Neural cell (in vitro differentiated cells): ENCODE data around the gene WDR82. TPM values are rescaled to one million over a fixed set of nuclear protein-coding genes. Genes with fewer than 3 reads are reported as not detected.

Experiments used
- H2AFZ ChIP-seq: fragments of 200-600, 300-800 bp; sonication (generic), shearing (Covaris generic); 2 replicates; pipeline ENCODE4 v1.6.0; 2014; ENCODE audit warnings: low read depth, mild to moderate bottlenecking, antibody characterized with exemption, low read length, moderate library complexity
- H3F3A ChIP-seq: fragments of 200-600 bp; shearing (Covaris generic); 2 replicates; pipeline ENCODE4 v1.6.1; 2016; ENCODE audit warnings: mild to moderate bottlenecking, moderate library complexity, mixed read lengths, antibody characterized with exemption, low read length; ENCODE audit not compliant: insufficient read depth, poor library complexity, severe bottlenecking
- H3K27ac ChIP-seq: fragments of 200-600, 300-800 bp; sonication (generic), shearing (Covaris generic); 2 replicates; pipeline ENCODE4 v1.5.1; 2014; ENCODE audit warnings: mild to moderate bottlenecking, low read length, moderate library complexity
- H3K27me3 ChIP-seq: fragments of 300-800, 200-600 bp; sonication (generic), shearing (Covaris generic); 2 replicates; pipeline ENCODE4 v1.6.0; 2014; ENCODE audit warnings: mild to moderate bottlenecking, low read depth, low read length, moderate library complexity; ENCODE audit not compliant: insufficient read depth
- H3K36me3 ChIP-seq: fragments of 300-800, 200-600 bp; sonication (generic), shearing (Covaris generic); 2 replicates; pipeline ENCODE4 v1.5.1; 2014; ENCODE audit warnings: mild to moderate bottlenecking, antibody characterized with exemption, low read length, moderate library complexity; ENCODE audit not compliant: insufficient read depth
- H3K4me2 ChIP-seq: fragments of 300-800, 200-600 bp; sonication (generic), shearing (Covaris generic); 2 replicates; pipeline ENCODE4 v1.6.0; 2014; ENCODE audit warnings: mild to moderate bottlenecking, low read length
- H3K4me3 ChIP-seq: fragments of 300-800, 200-600 bp; sonication (generic), shearing (Covaris generic); 2 replicates; pipeline ENCODE4 v1.5.1; 2014; ENCODE audit warnings: mild to moderate bottlenecking, low read length, moderate library complexity
- H3K79me2 ChIP-seq: fragments of 200-600 bp; shearing (Covaris generic); replicated peaks from 2 replicates; pipeline ENCODE4 v1.6.0; 2014; ENCODE audit warnings: mild to moderate bottlenecking, low read length, moderate library complexity; ENCODE audit not compliant: insufficient read depth
- H3K9ac ChIP-seq: fragments of 300-800, 200-600 bp; sonication (generic), shearing (Covaris generic); 2 replicates; pipeline ENCODE4 v1.6.1; 2016; ENCODE audit warnings: mild to moderate bottlenecking, low read length, mixed read lengths
- H3K9me2 ChIP-seq: fragments of 200-600 bp; shearing (Covaris generic); 2 replicates; pipeline ENCODE4 v1.6.1; 2016; ENCODE audit warnings: mild to moderate bottlenecking, low read length, mixed read lengths; ENCODE audit not compliant: insufficient read depth
- H3K9me3 ChIP-seq: fragments of 200-600, 300-800 bp; sonication (generic), shearing (Covaris generic); 2 replicates; pipeline ENCODE4 v1.6.1; 2016; ENCODE audit warnings: mild to moderate bottlenecking, mixed run types, low read length, moderate library complexity, mixed read lengths
- H4K20me1 ChIP-seq: fragments of 200-600 bp; shearing (Covaris generic); 2 replicates; pipeline ENCODE4 v1.6.1; 2016; ENCODE audit warnings: mild to moderate bottlenecking, mixed run types; ENCODE audit not compliant: insufficient read depth
- CTCF ChIP-seq: fragments of 450-650 bp; IDR thresholded peaks from 2 replicates; pipeline ENCODE4 v1.5.1; 2014; ENCODE audit warnings: antibody characterized with exemption, mild to moderate bottlenecking, moderate library complexity; ENCODE audit not compliant: poor library complexity, severe bottlenecking
- EP300 ChIP-seq: fragments of 450-650 bp; conservative IDR thresholded peaks from 2 replicates; pipeline ENCODE4 v1.6.1; 2014; ENCODE audit warnings: antibody characterized with exemption, mild to moderate bottlenecking, moderate library complexity; ENCODE audit not compliant: poor library complexity, severe bottlenecking
- EZH2 ChIP-seq: fragments of 200-600, 300-800 bp; shearing (Covaris generic), sonication (generic); IDR thresholded peaks from 2 replicates; pipeline ENCODE4 v1.6.1; 2014; ENCODE audit warnings: antibody characterized with exemption, low read length, borderline replicate concordance, mild to moderate bottlenecking; ENCODE audit not compliant: insufficient read depth, poor library complexity, severe bottlenecking
- MXI1 ChIP-seq: fragments of 450-650 bp; conservative IDR thresholded peaks from 2 replicates; pipeline ENCODE4 v1.6.1; 2014; ENCODE audit warnings: antibody characterized with exemption, mild to moderate bottlenecking; ENCODE audit not compliant: poor library complexity, severe bottlenecking
- POLR2AphosphoS5 ChIP-seq: IDR thresholded peaks from 2 replicates; pipeline ENCODE4 v1.6.1; 2012
- RAD21 ChIP-seq: fragments of 450-650 bp; conservative IDR thresholded peaks from 2 replicates; pipeline ENCODE4 v1.6.1; 2014; ENCODE audit warnings: antibody characterized with exemption, mild to moderate bottlenecking, moderate library complexity
- REST ChIP-seq: IDR thresholded peaks from 2 replicates; pipeline ENCODE4 v1.6.1; 2012; ENCODE audit warnings: borderline replicate concordance
- SMC3 ChIP-seq: fragments of 450-650 bp; conservative IDR thresholded peaks from 2 replicates; pipeline ENCODE4 v1.6.1; 2014; ENCODE audit warnings: antibody characterized with exemption, mild to moderate bottlenecking, moderate library complexity; ENCODE audit not compliant: poor library complexity
- TAF1 ChIP-seq: IDR thresholded peaks from 2 replicates; pipeline ENCODE4 v1.6.1; 2012; ENCODE audit warnings: low read depth
- polyA plus RNA-seq: library from polyadenylated mRNA; depleted of rRNA; stranded (reverse); fragments of >200 nt; gene quantifications from 2 replicates; pipeline ENCODE4 v1.2.3, GENCODE V29; 2014

Gene WDR82
- polyA plus RNA-seq, 1 donor from 2014 or later = 163 TPM

GRCh38 chr3:52259448-52259847, 19.0 kb downstream of the WDR82 start:
- Histone ChIP-seq H3K9me2 (no peaks in the 10 kb centered on the region), H4K20me1 (no peaks in the 10 kb centered on the region), H3K9me3 (no peaks in the 10 kb centered on the region), H3K27ac (no peak overlapping the region), H3K4me2 (no peak overlapping the region), H3K36me3 (peaks cover 9% of the 10 kb centered on the region), H3K27me3 (no peaks in the 10 kb centered on the region), H3K79me2 (peaks cover 14% of the 10 kb centered on the region), H3K9ac (no peak overlapping the region), H3F3A (no peaks in the 10 kb centered on the region), H3K4me3 (no peak overlapping the region), H2AFZ (no peak overlapping the region)
- TF ChIP-seq SMC3 (no peak), POLR2AphosphoS5 (no peak), EP300 (no peak), CTCF (no peak), RAD21 (no peak)

GRCh38 chr3:52259035-52259434, 19.4 kb downstream of the WDR82 start:
- Histone ChIP-seq H3K4me3 (no peak overlapping the region), H3K27me3 (no peaks in the 10 kb centered on the region), H3K36me3 (peaks cover 9% of the 10 kb centered on the region), H3K79me2 (peaks cover 14% of the 10 kb centered on the region), H3K27ac (no peak overlapping the region), H3K4me2 (no peak overlapping the region), H4K20me1 (no peaks in the 10 kb centered on the region), H3K9me3 (no peaks in the 10 kb centered on the region), H3K9me2 (no peaks in the 10 kb centered on the region), H3K9ac (no peak overlapping the region), H3F3A (no peaks in the 10 kb centered on the region), H2AFZ (no peak overlapping the region)
- TF ChIP-seq EP300 (no peak), CTCF (no peak), EZH2 (no peak), SMC3 (no peak), RAD21 (no peak), REST (no peak), TAF1 (no peak), POLR2AphosphoS5 (no peak), MXI1 (no peak)
